ENCODE results near the gene ASCL2. TPM values are rescaled to one million over a fixed set of nuclear protein-coding genes. Genes with fewer than 3 reads are reported as not detected.
A peak's percentile ranks its signal among the peaks of the same experiment; 100 is the strongest.
"Not testable (repeated sequence)": the region's sequence is repeated elsewhere in the genome, so short reads cannot be mapped to it uniquely, and the experiment has no call there.

The ASCL2 gene
- total RNA-seq, 1 donor: 6.7 TPM

DNA sequence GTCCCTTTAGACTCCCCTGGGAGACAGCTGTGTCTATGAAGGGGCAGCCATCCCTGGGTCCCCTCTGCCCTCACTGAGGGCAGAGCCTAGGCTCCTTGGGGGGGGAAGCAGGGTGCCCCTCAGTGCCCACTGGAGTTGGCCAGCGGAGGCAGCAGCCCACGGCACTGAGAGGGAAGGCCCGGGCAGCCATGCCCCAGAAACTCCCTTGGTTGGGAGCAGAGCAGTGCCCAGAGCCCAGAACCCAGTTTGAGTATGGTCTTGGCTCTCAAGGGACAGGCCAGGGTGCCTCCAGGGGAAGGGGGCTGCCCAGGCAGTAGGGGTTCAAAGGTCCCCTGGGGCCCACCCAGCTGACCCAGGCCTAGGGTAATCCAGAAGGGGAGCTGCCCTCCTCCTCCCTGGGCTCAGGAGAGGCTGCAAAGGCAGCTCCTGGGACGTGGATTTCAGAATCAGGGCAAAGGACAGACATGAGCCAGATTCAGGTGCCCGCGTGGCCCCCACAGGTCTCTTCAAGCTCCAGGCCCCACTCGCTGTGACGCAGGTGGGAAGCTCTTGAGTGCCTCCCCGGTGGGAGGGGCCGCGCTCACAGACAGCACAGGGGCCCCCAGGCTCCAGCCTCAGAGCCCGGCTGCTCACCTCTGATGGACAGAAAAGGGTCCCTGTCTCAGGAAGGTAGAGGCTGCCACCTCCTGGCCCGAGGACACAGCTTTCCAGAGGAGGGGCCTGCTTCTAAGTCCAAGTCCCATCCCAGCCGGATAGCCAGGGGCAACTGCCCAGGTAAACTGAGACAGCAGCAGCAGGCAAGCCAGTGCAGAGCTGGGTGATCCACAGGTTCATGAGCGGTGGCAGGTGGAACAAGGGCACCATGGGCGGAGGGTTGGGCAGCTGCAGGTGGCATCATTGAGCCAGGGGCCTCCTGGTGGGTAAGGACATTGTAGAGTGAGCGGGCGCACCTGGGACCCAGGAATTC is 28.7 kb upstream of the ASCL2 start:
- peak in 1 of 3 donors; percentile 44 for DNase-seq (ENCODE audit: low read depth in 2 of 3, low spot score in 2 of 3)

DNA sequence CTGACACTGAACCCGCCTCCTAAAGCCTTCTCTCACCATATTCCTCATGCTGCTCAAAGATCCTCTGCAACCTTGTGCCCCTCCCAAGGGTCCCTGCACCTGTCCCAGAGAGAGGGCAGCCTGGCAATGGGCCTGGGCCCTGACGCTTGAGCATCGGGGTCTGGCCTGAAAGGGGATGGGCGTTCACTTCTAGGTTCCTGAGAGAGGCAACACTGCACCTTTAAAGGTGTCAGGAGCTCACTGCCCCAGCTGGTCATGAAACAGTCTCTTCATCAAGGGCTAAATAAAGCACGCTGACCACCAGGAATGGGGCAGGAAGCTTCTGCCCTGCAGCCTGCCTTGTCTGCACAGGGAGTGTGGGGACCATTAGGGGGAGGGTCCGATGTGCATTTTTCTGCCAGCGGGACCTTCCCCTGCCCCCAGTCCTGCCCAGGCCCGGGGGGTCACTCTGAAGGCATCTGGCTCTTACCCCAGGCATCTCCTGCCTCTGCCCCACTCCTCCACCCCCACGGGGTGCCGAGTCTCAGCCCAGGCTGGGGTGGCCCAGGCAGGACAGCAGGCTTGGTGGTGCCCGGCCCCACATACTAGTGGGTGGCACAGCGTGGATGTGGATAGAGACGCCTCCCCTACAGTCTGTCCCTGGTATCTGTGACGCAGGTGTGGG is 27.9 kb upstream of the ASCL2 start:
- no peak for DNase-seq (ENCODE audit: low read depth in 2 of 3, low spot score in 2 of 3)

DNA sequence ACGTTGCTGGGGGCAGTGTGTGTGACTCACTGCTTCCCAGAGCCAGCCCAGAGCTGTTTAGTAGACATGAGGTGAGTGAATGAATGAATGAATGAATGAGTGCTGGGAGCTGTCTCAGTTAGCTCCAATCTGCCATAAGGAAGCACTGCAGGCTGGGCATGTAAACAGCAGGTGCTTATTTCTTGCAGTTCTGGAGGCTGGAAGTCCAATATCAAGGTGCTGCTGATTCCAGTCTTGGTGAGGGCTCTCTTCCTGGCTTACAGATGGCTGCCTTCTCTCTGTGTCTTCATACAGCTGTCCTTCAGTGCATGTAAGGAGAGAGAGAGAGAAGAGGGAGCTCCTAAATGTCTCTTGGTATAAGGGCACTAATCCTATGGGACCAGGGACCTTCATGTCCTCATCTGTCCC is 27.2 kb upstream of the ASCL2 start:
- DNase-seq (ENCODE audit: low read depth in 2 of 3, low spot score in 2 of 3): no peak

DNA sequence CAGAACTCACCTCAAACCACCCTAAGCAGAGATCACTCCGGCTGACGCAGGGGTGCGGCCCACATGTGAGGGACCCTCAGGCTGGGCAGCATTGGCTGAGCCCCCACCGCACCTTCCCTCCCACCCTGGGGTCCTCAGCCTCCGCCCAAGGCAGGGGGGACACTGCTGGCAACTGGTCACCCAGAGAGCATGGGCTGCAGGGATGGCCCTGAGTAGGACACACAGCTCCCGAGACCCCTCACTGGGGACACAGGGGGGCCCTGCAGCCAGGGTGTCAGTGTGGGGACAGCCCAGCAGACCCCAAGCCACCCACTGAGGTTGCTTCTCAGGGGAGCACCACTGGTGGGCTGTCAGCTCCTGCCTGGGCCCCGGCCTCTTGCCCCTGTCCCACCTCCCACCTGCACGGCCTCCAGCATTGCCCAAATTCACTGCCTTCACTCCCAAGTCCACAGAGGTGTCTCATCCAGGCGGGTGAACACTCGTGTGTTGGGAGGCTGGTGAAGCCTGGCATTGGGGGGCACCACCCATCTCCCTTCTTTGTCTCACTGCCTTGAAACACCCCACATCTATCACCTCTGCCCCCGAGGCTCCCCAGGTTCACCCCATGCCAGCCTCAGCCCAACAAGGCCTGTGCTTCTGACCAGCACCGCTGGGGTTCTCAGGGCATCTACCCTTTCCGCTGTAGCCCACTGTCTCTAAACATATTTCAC is 26.7 kb upstream of the ASCL2 start:
- DNase-seq (ENCODE audit: low read depth in 2 of 3, low spot score in 2 of 3): no peak

DNA sequence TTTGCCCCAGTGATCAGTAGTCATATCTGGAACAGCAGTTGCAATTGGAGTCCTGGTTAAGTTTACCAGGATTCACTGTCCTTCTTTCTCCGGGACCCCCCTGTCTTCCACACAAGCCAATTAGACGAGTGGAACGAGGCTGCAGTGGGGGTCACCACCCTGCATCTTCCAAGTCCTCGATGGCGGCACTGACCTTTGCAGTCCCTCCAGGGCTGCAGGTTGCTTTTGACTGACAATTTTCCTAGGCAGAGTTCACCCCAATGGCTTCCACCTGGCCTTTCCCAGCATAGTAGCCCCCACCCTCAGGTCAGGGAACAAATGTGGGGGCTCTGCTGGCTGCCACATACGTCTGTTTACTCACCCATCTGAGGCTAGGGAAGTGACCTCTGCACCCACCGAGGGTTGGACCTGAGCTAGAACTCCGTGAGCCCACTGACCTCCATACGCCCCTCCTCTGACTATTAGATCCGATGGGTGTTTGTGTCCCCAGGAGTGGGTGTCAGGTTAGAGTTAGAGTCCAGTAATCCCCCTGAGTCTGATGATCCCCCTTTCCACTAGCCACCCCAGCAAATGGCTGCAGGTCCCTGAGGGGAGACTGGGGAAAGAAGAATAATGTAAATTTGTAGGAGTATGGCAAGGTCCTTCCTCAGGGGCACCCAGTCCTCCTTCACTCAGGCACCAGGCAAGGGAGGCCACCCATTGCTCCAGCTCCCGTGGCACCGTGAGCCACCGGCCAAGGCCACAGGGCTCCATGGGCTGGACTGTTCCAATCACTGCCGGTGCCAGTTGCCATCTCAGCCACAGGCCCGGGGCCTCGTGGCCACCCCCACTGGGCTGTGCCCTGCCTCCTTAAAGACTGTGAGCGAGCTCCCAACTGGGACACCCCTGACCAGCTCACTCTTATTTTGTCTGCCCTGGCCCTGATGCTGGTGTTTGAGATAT is 25.9 kb upstream of the ASCL2 start:
- no peak for DNase-seq (ENCODE audit: low read depth in 2 of 3, low spot score in 2 of 3)

DNA sequence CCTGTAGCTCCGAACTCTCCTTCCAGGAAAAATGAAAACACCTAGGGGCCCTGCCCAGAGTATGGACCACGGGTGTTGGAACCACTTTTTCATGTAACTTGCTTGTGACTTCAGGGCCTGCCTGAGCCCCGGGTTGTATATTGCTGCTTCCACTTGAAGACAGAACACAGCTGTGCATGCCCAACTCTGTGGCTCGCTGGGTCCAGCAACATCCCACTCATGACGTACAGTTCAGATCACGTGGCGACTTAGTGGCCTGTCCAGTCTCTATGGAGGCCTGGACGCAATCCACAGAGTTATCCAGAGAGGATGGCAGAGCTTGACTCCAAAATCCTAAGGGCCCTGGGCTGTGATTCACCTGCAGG is 24.5 kb upstream of the ASCL2 start:
- no peak for DNase-seq (ENCODE audit: low read depth in 2 of 3, low spot score in 2 of 3)

DNA sequence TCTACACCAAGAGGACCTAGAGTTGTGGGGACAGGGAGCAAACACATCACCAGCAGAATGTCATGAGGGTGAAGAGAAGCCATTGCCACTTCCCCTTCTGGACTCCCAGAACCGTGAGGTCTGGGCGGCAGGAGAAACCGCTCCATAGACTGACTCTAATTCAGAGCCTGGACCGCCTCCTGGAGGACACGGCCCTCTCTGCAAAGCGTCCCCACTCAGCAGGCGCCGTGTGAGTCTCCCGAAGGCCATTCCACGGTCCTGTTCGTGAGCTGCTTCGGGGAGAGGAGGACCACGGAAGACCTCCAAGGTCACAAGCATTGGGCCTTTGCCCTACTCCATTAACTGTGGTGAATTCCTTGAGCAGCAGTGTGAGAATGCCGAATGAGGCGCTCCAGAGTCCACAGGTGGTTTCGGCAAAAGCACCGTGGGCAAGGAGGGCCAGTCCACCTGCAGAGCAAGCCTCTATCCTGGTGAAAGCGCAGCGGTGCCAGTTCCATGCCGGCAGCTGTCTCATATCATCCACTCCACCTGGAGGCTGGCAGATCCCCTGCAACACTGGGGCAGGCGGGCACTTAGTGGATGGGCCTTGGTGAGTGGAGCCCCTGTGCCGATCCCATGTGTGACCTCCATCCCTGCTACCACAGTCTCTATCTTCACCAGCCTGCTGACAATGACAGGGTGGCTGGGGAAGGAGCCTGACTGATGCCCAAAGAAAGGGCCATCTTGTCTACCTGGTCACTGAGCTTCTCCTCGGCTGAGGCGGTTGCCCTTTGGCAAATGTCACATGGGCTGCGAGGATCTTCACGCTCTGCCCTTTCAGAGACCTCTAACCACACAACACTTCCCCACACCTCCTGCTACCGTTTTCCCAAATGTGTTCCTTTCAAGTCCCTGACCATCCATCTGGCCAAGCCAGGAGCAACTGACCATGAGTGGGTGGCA is 23.9 kb upstream of the ASCL2 start:
- DNase-seq (ENCODE audit: low read depth in 2 of 3, low spot score in 2 of 3): peak in 2 of 3 donors; percentile 27 to 60

DNA sequence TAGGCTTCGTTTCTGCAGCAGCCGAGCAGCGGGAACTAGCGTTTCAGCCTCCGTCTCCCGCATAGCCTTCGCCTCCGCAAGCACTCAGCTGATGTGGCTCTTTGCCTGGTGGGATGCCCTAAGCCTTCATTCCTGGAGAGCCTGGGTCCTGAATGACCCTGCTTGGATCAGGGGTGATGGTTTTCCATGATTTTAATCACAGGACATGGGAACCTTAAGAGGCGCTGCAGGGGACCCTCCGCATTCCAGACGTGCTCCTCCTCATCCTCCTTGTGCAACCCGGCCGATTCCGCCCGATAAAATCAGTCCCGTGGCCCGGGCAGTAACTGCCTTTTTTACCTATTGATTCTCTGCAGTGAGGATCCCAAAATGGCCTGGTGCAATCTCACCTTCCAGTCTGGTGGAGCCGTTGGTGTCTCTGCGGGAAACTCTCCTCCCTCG is 23.2 kb upstream of the ASCL2 start:
- DNase-seq (ENCODE audit: low read depth in 2 of 3, low spot score in 2 of 3): no peak

DNA sequence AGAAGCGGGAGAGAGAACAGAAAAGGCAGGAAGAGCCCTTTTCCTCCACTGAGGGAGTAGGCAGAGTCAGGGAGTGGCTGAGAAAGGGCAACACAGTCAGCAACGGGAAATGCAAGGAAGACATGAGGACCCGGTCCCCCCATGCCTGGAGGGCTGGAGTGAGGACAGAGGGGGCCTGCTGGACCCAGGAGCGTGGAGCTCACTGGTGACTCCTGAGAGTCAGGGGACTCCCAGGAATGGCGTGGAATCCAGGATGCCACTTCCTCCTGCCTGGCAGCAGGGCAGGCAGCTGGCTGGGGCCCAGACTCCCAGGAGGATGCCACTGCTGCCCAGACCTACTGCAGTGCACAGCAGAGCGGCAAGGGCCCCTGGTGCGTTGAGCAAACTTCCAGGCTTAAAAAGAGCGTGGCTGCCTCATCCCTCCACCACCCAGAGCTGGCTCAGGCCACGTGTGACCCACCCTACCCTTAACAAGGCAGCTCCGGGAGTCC is 20.0 kb upstream of the ASCL2 start:
- no peak for DNase-seq (ENCODE audit: low read depth in 2 of 3, low spot score in 2 of 3)

DNA sequence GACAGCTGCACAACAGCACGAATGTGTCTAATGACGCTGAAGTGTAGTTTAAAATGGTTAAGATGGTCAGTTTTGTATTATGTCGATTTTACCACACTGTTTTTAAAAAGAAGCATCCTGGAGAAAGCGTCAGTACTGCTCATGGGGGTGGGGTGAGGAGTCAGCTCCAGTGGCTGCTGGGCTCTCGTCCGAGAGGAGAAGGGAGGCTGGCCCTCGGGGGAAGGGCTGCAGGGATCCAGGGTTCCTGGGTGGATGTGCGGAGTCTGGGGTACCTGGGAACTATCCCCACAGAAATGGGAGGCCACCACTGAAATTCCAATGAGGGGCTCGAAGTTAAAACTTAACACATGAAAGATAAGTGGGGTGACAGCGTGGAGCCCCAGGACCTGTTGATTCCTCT is 19.5 kb upstream of the ASCL2 start:
- DNase-seq (ENCODE audit: low read depth in 2 of 3, low spot score in 2 of 3): no peak

DNA sequence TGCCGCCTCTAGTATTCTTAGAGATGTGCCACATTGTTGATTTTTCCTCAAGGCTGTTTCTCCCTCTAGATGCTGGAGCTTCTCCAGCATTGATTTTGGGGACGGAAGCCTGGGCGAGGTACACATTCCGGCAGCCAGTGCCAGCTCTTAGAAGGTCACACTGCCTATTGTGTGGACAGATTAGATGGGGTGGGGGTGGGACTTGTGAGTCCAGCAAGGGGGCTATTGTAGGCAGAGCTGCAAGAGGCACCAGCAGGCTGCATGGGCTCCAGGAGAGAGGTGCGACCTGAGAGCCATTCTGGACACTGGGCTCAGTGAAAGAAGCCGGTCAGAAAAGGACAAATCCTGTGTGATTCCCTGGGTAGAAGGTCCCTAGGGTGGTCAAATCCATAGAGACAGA is 19.0 kb upstream of the ASCL2 start:
- DNase-seq (ENCODE audit: low read depth in 2 of 3, low spot score in 2 of 3): no peak

DNA sequence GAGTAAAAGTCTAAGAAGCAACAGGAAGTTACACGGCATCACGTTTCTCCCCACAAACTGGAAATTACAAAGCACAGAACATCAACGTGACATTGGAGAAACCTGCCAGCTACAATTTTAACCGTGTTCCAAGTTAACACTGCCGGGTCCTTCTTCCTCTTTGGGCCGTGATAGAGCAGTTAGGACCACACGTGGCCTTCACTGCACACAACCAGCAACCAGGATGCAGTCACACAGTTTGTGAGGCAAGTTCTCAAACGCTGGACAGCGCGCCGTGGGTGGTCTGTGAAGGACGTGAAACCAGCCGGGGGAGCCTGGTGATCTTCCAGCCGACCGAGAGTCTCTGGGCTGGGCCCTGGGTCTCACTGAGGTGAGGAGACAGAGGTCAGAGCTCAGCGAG is 16.7 kb upstream of the ASCL2 start:
- DNase-seq (ENCODE audit: low read depth in 2 of 3, low spot score in 2 of 3): peak in 1 of 3 donors; percentile 61

DNA sequence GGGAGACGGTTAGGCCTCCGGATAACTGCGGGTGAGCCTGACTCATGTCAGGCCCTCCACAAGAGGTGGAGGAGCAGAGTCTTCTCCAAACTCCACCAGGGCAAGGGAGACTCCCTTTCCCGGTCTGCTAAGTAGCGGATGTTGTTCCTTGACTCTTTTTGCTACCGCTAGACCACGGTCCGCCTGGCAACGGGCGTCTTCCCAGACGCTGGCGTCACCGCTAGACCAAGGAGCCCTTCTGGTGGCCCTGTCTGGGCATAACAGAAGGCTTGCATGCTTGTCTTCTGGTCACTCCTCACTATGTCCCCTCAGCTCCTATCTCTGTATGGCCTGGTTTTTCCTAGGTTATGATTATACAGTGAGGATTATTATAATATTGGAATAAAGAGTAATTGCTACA is 16.0 kb upstream of the ASCL2 start:
- DNase-seq (ENCODE audit: low read depth in 2 of 3, low spot score in 2 of 3): not testable (repeated sequence)

DNA sequence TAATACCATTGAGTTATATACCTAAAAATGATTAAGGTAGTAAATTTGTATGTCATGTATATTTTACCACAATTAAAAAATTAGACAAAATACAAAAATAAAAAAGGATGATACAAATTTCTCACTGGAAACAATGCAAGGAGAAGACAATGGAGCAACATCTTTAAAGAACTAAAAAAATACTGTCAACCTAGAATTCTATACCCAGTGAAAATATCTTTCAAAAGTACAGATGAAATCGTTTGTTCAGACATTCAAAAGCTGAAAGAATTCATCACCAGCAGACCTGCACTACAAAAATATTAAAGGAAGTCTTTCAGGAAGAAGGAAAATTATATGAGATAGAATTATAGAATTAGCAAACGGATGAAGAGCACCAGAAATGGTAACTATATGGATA is 9.8 kb upstream of the ASCL2 start:
- no peak for DNase-seq (ENCODE audit: low read depth in 2 of 3, low spot score in 2 of 3)

DNA sequence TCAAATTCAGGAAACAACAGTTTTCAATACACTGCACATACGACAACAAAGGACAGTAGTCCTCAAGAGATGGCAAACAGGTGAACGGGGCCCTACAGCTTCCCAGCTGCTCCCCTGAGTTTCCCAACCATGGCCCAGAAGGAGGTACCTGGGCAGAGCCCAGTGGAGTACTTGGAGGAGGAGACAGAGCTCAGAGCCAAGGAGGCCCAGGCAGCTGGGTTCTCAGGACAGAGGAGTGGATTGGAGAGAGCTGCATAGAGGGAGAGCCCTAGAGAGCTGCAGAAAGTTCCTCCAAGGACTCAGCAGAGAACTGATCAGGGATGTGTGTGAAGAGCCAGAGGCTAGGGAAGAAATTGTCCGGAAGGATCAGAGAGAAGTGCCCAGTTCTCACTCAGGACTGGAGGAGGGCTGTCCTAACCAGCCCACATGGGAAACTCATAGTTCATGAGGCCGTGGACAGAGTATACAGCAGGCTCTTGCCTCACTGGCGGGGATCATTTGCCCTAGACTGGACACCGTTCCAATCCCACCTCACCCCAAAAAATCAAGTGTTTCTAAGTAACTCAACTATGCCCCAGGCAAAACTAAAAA is 7.6 kb upstream of the ASCL2 start:
- no peak for DNase-seq (ENCODE audit: low read depth in 2 of 3, low spot score in 2 of 3)

DNA sequence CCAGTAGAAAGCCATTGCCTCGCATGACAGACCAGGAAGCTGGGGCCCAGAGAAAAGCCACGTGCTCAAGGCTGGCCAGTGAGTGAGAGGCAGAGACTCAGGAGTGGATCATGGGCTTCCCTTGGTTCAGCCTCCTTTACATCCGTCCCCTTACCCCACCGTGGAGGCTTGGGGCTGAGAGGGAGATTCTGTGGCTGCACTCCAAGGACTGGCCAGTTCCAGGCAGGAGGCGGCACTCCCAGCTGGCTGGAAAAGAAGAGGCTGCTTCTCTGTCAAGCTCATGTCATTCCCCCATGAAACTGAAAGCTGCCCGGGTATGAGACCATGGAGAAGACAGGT is 6.6 kb upstream of the ASCL2 start:
- no peak for DNase-seq (ENCODE audit: low read depth in 2 of 3, low spot score in 2 of 3)

DNA sequence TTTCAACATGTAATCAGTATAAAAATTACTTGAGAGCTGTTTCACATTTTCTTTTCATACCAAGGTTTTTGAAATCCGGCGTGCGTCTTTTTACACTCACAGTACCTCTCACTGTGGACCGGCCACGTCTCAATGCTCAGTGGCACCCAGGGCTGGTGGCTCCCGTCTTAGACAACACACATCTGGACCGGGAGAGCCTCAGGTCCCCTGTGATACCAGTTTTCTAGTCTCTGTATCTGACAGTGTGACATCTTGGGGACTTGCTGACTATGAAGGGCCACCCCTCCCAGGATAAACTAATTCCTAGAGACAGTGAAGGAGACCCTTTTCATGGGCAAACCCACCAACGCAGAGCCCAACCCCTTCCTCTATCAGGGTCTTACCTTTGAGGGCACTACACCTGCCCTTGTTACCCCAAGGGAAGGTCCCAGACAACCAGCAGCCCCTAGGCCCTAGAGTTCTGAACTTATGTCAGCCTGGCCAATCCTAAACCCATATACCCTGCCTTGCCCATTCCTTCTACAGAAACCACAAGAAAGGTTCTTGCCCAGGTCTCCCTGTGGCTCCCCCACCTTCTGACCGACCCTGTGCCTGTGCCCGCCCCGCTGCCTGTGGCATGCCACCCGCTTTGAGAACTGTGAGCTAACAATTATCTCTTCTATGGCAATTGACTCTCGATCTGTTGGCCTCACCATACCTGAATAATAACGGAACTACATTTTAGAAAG is 6.1 kb upstream of the ASCL2 start:
- no peak for DNase-seq (ENCODE audit: low read depth in 2 of 3, low spot score in 2 of 3)

All from hematopoietic multipotent progenitor cell (in vitro differentiated cells).